Measurements from ENCODE around the gene DCANP1. TPM values are rescaled to one million over a fixed set of nuclear protein-coding genes. Genes with fewer than 3 reads are reported as not detected.
"Not testable (repeated sequence)": the region's sequence is repeated elsewhere in the genome, so short reads cannot be mapped to it uniquely, and the experiment has no call there.

The DCANP1 gene
- total RNA-seq = under 1 TPM in 1 of 2 experiments, not detected in 1; 0.08 TPM
- 0.37 TPM for polyA plus RNA-seq (2013, experiment 1 of 2)
- 0.11 TPM for polyA plus RNA-seq (2013, experiment 2 of 2)
- total RNA-seq = 0 reads per million in 172 experiments

GRCh38 chr5:135447298-135447929 lies at the start of gene DCANP1:
Gene DCANP1, minus strand, starts transcription at chr5:135447348. Its CDS starts 240 bp downstream, at chr5:135447108.
- Histone ChIP-seq H3K4me1 (ENCODE audit: insufficient read depth, low read length) (no peaks in the 10 kb centered on the region), H3K4me3 (ENCODE audit: low read length) (no peak within 1 kb of the TSS), H3K36me3 (ENCODE audit: insufficient read depth, low read length) (no peaks in the 10 kb centered on the region), H3K27me3 (ENCODE audit: control insufficient read depth in 1 of 2, insufficient read depth in 2 of 2, low read length in 2 of 2) (peaks cover 0 to 4% of the 10 kb centered on the region in 2 experiments), H3K9me3 (ENCODE audit: control insufficient read depth in 1 of 2, insufficient read depth in 1 of 2, low read length in 2 of 2) (peaks cover 0 to 5% of the 10 kb centered on the region in 2 experiments), H3K27ac (ENCODE audit: low read depth in 1 of 2, low read length in 2 of 2) (no peak within 1 kb of the TSS)
- ATAC-seq (ENCODE audit: poor library complexity) = no peak
- intact Hi-C loops (cut with DNase I, micrococcal nuclease) = no loop called here
- DNase-seq = no peak
- Mint-ChIP-seq H3K27ac (no peak within 1 kb of the TSS), H3K36me3 (ENCODE audit: low read depth) (no peaks in the 10 kb centered on the region), H3K4me3 (no peak within 1 kb of the TSS), H3K9me3 (no peaks in the 10 kb centered on the region), H3K27me3 (peaks cover 14% of the 10 kb centered on the region), H3K4me1 (ENCODE audit: low read depth) (no peaks in the 10 kb centered on the region)
- POLR2A ChIA-PET = no interaction called here
- CTCF ChIA-PET = no interaction called here
- no peak for TF ChIP-seq CTCF (IDR thresholded peaks at IDR 0.05)

GRCh38 chr5:135495531-135495930 lies 48.4 kb upstream of the DCANP1 start:
- POLR2A ChIA-PET; intact Hi-C loops (cut with DNase I, micrococcal nuclease); H3K9me3 Mint-ChIP-seq; ATAC-seq (ENCODE audit: poor library complexity); H3K4me1 Mint-ChIP-seq (ENCODE audit: low read depth); H3K27ac ChIP-seq (ENCODE audit: low read depth in 1 of 2, low read length in 2 of 2); H3K27ac Mint-ChIP-seq; DNase-seq; H3K9me3 ChIP-seq (ENCODE audit: control insufficient read depth in 1 of 2, insufficient read depth in 1 of 2, low read length in 2 of 2); CTCF ChIA-PET; H3K4me3 Mint-ChIP-seq; H3K4me1 ChIP-seq (ENCODE audit: insufficient read depth, low read length); H3K36me3 Mint-ChIP-seq (ENCODE audit: low read depth); H3K36me3 ChIP-seq (ENCODE audit: insufficient read depth, low read length); H3K4me3 ChIP-seq (ENCODE audit: low read length): not testable (repeated sequence)
- peaks cover 28 to 33% of the 10 kb centered on the region in 2 experiments for H3K27me3 ChIP-seq (ENCODE audit: control insufficient read depth in 1 of 2, insufficient read depth in 2 of 2, low read length in 2 of 2)
- peaks cover 75% of the 10 kb centered on the region for H3K27me3 Mint-ChIP-seq

GRCh38 chr5:135494196-135494595 lies 47.0 kb upstream of the DCANP1 start:
- no peaks in the 10 kb centered on the region for H3K36me3 Mint-ChIP-seq (ENCODE audit: low read depth)
- H3K4me3 ChIP-seq (ENCODE audit: low read length) = no peak overlapping the region
- no peak for DNase-seq
- peaks cover 9% of the 10 kb centered on the region for H3K4me1 ChIP-seq (ENCODE audit: insufficient read depth, low read length)
- intact Hi-C loops (cut with DNase I, micrococcal nuclease) = no loop called here
- H3K27me3 ChIP-seq (ENCODE audit: control insufficient read depth in 1 of 2, insufficient read depth in 2 of 2, low read length in 2 of 2) = peaks cover 40 to 47% of the 10 kb centered on the region in 2 experiments
- no peak for TF ChIP-seq CTCF (IDR thresholded peaks at IDR 0.05)
- no peak for ATAC-seq (ENCODE audit: poor library complexity)
- peaks cover 7% of the 10 kb centered on the region for H3K4me1 Mint-ChIP-seq (ENCODE audit: low read depth)
- no peak overlapping the region for H3K27ac Mint-ChIP-seq
- no peaks in the 10 kb centered on the region for H3K36me3 ChIP-seq (ENCODE audit: insufficient read depth, low read length)
- ChIA-PET POLR2A (no interaction called here), CTCF (no interaction called here)
- no peak overlapping the region for H3K4me3 Mint-ChIP-seq
- H3K9me3 Mint-ChIP-seq = no peaks in the 10 kb centered on the region
- peaks cover 0 to 10% of the 10 kb centered on the region in 2 experiments for H3K9me3 ChIP-seq (ENCODE audit: control insufficient read depth in 1 of 2, insufficient read depth in 1 of 2, low read length in 2 of 2)
- no peak overlapping the region for H3K27ac ChIP-seq (ENCODE audit: low read depth in 1 of 2, low read length in 2 of 2)
- peaks cover 74% of the 10 kb centered on the region for H3K27me3 Mint-ChIP-seq
